ENCODE measurements around the gene CALCOCO2.
"Not testable (repeated sequence)": the region's sequence is repeated elsewhere in the genome, so short reads cannot be mapped to it uniquely, and the experiment has no call there.

The CALCOCO2 gene

DNA sequence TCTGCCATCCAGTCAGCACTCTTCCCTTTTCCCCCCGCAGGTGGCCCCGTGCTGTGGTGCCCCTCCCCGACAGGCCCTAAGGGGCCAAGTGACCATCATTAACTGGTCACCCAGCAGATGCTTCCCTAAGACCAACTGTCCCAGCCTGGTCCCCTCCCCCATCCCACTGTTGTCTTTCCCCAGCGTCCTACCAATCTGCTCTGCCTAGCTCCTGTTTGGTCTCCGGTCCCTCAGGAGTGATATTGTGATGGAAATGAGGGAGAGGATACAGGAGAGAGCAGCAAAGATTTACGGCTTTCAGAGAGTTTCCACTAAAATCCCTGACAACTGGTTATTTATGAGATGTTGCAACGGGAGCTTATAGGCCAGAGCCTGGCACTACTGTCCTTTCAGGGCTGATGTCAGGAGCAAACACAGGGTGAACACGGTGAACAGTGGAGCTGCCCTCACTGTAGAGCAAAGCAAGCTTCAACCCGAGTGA, 12.4 kb upstream of the CALCOCO2 start:
- no peak overlapping the region for H3K9ac ChIP-seq (ENCODE audit: low read length)
- DNase-seq: no peak
- no peak overlapping the region for H3K4me3 ChIP-seq (ENCODE audit: low read depth, low read length)
- no peak overlapping the region for H2BK12ac ChIP-seq (ENCODE audit: low read length)
- no peak overlapping the region for H3K4ac ChIP-seq (ENCODE audit: low read depth, low read length)
- no peak overlapping the region for H3K27ac ChIP-seq (ENCODE audit: low read depth, low read length)
- H3K79me2 ChIP-seq (ENCODE audit: control insufficient read depth, insufficient read depth, low read length, poor library complexity): no peaks in the 10 kb centered on the region
- no peak overlapping the region for H3K23ac ChIP-seq (ENCODE audit: low read length)
- H3K14ac ChIP-seq (ENCODE audit: low read length): no peak overlapping the region
- H3K4me1 ChIP-seq (ENCODE audit: control insufficient read depth in 1 of 2, insufficient read depth in 2 of 2, low read length in 2 of 2): peaks cover 5 to 8% of the 10 kb centered on the region in 2 experiments
- H3K18ac ChIP-seq (ENCODE audit: low read length): no peak overlapping the region
- H3K27me3 ChIP-seq (ENCODE audit: insufficient read depth, low read length): peaks cover 6% of the 10 kb centered on the region
- H3K36me3 ChIP-seq (ENCODE audit: control insufficient read depth in 1 of 2, insufficient read depth in 2 of 2, low read length in 2 of 2): no peaks in the 10 kb centered on the region
- H3K4me2 ChIP-seq (ENCODE audit: low read length): no peak overlapping the region
- H4K12ac ChIP-seq (ENCODE audit: low read depth, low read length): no peak overlapping the region
- H2AFZ ChIP-seq (ENCODE audit: insufficient read depth, low read length, poor library complexity): no peak overlapping the region
- no peaks in the 10 kb centered on the region for H3K79me1 ChIP-seq (ENCODE audit: low read length)
- no peak overlapping the region for H2BK5ac ChIP-seq (ENCODE audit: low read depth, low read length, poor library complexity)
- no peak overlapping the region for H4K91ac ChIP-seq (ENCODE audit: low read depth, low read length)
- no peak overlapping the region for H4K8ac ChIP-seq (ENCODE audit: low read depth, low read length)
- H2BK120ac ChIP-seq (ENCODE audit: insufficient read depth, low read length, poor library complexity): no peak overlapping the region
- H3K9me3 ChIP-seq (ENCODE audit: insufficient read depth, low read depth, low read length): no peaks in the 10 kb centered on the region
- no CpG with 5 or more reads among the region's 9 CpGs for WGBS (ENCODE audit: extremely low coverage, insufficient coverage, insufficient read length)
- no peak overlapping the region for H2AK5ac ChIP-seq (ENCODE audit: low read length)

DNA sequence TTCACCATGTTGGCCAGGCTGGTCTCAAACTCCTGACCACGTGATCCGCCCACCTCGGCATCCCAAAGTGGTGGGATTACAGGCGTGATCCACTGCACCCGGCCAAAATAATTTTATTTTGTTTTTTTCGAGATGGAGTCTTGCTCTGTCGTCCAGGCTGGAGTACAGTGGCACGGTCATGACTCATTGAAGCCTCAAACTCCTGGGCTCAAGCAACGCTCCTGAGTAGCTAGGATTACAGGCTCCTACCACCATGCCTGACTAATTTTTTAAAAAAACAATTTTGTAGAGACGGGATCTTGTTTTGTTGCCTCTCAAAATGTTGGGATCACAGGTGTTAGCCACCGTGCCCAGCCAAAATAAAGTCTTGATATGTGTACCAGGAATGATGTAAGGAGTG, 11.4 kb upstream of the CALCOCO2 start:
- H3K9me3 ChIP-seq (ENCODE audit: insufficient read depth, low read depth, low read length): no peaks in the 10 kb centered on the region
- no peak overlapping the region for H3K4me3 ChIP-seq (ENCODE audit: low read depth, low read length)
- H3K23ac ChIP-seq (ENCODE audit: low read length): no peak overlapping the region
- H3K9ac ChIP-seq (ENCODE audit: low read length): no peak overlapping the region
- H3K18ac ChIP-seq (ENCODE audit: low read length): no peak overlapping the region
- no peak overlapping the region for H3K4ac ChIP-seq (ENCODE audit: low read depth, low read length)
- no peaks in the 10 kb centered on the region for H3K79me1 ChIP-seq (ENCODE audit: low read length)
- H2AFZ ChIP-seq (ENCODE audit: insufficient read depth, low read length, poor library complexity): no peak overlapping the region
- H4K91ac ChIP-seq (ENCODE audit: low read depth, low read length): no peak overlapping the region
- no peak overlapping the region for H2BK12ac ChIP-seq (ENCODE audit: low read length)
- H3K14ac ChIP-seq (ENCODE audit: low read length): no peak overlapping the region
- no peak overlapping the region for H4K12ac ChIP-seq (ENCODE audit: low read depth, low read length)
- no peak overlapping the region for H2BK120ac ChIP-seq (ENCODE audit: insufficient read depth, low read length, poor library complexity)
- H3K27ac ChIP-seq (ENCODE audit: low read depth, low read length): no peak overlapping the region
- H4K8ac ChIP-seq (ENCODE audit: low read depth, low read length): no peak overlapping the region
- no CpG with 5 or more reads among the region's 11 CpGs for WGBS (ENCODE audit: extremely low coverage, insufficient coverage, insufficient read length)
- no peak overlapping the region for H2BK5ac ChIP-seq (ENCODE audit: low read depth, low read length, poor library complexity)
- no peak for DNase-seq
- H3K4me1 ChIP-seq (ENCODE audit: control insufficient read depth in 1 of 2, insufficient read depth in 2 of 2, low read length in 2 of 2): peaks cover 5 to 8% of the 10 kb centered on the region in 2 experiments
- no peak overlapping the region for H2AK5ac ChIP-seq (ENCODE audit: low read length)
- H3K4me2 ChIP-seq (ENCODE audit: low read length): no peak overlapping the region
- H3K79me2 ChIP-seq (ENCODE audit: control insufficient read depth, insufficient read depth, low read length, poor library complexity): no peaks in the 10 kb centered on the region
- peaks cover 6% of the 10 kb centered on the region for H3K27me3 ChIP-seq (ENCODE audit: insufficient read depth, low read length)
- H3K36me3 ChIP-seq (ENCODE audit: control insufficient read depth in 1 of 2, insufficient read depth in 2 of 2, low read length in 2 of 2): no peaks in the 10 kb centered on the region

DNA sequence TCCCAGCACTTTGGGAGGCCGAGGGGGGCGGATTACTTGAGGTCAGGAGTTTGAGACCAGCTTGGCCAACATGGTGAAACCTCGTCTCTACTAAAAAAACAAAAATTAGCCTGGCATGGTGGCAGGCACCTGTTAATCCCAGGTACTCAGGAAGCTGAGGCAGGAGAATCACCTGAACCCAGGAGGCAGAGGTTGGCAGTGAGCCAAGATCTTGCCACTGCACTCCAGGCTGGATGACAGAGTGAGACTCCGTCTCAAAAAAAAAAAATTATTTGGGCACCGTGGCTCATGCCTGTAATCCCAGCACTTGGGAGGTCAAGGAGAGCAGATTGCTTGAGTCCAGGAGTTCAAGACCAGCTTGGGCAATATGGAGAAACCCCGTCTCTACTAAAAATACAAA, 9.9 kb upstream of the CALCOCO2 start:
- DNase-seq; H3K27me3 ChIP-seq (ENCODE audit: insufficient read depth, low read length); H2BK5ac ChIP-seq (ENCODE audit: low read depth, low read length, poor library complexity); H3K4me2 ChIP-seq (ENCODE audit: low read length); H3K9ac ChIP-seq (ENCODE audit: low read length); H3K14ac ChIP-seq (ENCODE audit: low read length); H3K27ac ChIP-seq (ENCODE audit: low read depth, low read length); H3K36me3 ChIP-seq (ENCODE audit: control insufficient read depth in 1 of 2, insufficient read depth in 2 of 2, low read length in 2 of 2); H4K91ac ChIP-seq (ENCODE audit: low read depth, low read length); H2AK5ac ChIP-seq (ENCODE audit: low read length); H3K79me2 ChIP-seq (ENCODE audit: control insufficient read depth, insufficient read depth, low read length, poor library complexity); H3K23ac ChIP-seq (ENCODE audit: low read length); H2BK120ac ChIP-seq (ENCODE audit: insufficient read depth, low read length, poor library complexity); H2BK12ac ChIP-seq (ENCODE audit: low read length); H2AFZ ChIP-seq (ENCODE audit: insufficient read depth, low read length, poor library complexity); H4K8ac ChIP-seq (ENCODE audit: low read depth, low read length); H3K4ac ChIP-seq (ENCODE audit: low read depth, low read length); H3K79me1 ChIP-seq (ENCODE audit: low read length); H3K9me3 ChIP-seq (ENCODE audit: insufficient read depth, low read depth, low read length); H3K4me3 ChIP-seq (ENCODE audit: low read depth, low read length); H4K12ac ChIP-seq (ENCODE audit: low read depth, low read length); H3K18ac ChIP-seq (ENCODE audit: low read length); H3K4me1 ChIP-seq (ENCODE audit: control insufficient read depth in 1 of 2, insufficient read depth in 2 of 2, low read length in 2 of 2): not testable (repeated sequence)
- WGBS (ENCODE audit: extremely low coverage, insufficient coverage, insufficient read length): no CpG with 5 or more reads among the region's 6 CpGs

DNA sequence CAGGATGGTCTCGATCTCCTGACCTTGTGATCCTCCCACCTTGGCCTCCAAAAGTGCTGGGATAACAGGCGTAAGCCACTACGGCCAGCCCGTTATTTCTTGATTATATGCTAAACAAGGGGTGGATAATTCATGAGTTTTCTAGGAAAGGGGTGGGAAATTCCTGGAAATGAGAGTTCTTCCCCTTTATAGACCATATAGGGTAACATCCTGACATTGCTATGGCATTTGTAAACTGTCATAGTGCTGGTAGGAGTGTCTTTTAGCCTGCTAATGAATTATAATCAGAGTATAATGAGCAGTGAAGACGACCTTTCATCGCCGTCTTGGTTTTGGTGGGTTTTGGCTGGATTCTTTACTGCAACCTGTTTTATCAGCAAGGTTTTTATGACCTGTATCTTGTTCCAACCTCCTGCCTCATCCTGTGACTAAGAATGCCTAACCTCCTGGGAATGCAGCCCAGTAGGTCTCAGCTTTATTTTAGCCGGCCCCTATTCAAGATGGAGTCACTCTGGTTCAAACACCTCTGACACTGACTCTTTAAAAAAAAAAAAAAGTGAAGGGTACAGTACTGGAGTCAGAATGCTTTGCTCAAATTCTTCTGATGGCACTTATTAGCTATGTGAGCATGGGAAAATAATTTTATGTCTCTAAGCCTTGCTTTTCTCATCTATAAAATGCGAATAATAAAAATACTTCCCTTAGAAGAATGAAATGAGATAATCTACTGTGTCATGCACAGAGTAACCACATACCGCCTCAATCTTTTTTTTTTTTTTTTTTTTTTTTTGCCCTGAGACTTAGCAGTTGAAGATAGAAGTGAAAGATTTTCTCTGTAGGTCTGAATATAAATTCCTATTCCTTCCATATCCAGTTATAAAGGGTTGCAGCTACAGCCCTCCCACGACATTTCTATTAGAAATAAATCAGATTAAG, 5.1 kb upstream of the CALCOCO2 start:
- no CpG with 5 or more reads among the region's 11 CpGs for WGBS (ENCODE audit: extremely low coverage, insufficient coverage, insufficient read length)
- Histone ChIP-seq H3K79me2 (ENCODE audit: control insufficient read depth, insufficient read depth, low read length, poor library complexity) (no peaks in the 10 kb centered on the region), H3K36me3 (ENCODE audit: control insufficient read depth in 1 of 2, insufficient read depth in 2 of 2, low read length in 2 of 2) (no peaks in the 10 kb centered on the region), H3K9ac (ENCODE audit: low read length) (no peak overlapping the region), H3K4me1 (ENCODE audit: control insufficient read depth in 1 of 2, insufficient read depth in 2 of 2, low read length in 2 of 2) (no peaks in the 10 kb centered on the region), H2BK12ac (ENCODE audit: low read length) (no peak overlapping the region), H4K91ac (ENCODE audit: low read depth, low read length) (no peak overlapping the region), H2AK5ac (ENCODE audit: low read length) (no peak overlapping the region), H2AFZ (ENCODE audit: insufficient read depth, low read length, poor library complexity) (no peak overlapping the region), H4K8ac (ENCODE audit: low read depth, low read length) (no peak overlapping the region), H3K27ac (ENCODE audit: low read depth, low read length) (no peak overlapping the region), H3K4me2 (ENCODE audit: low read length) (no peak overlapping the region), H3K18ac (ENCODE audit: low read length) (no peak overlapping the region), H3K23ac (ENCODE audit: low read length) (no peak overlapping the region), H3K9me3 (ENCODE audit: insufficient read depth, low read depth, low read length) (no peaks in the 10 kb centered on the region), H3K4me3 (ENCODE audit: low read depth, low read length) (no peak overlapping the region), H3K4ac (ENCODE audit: low read depth, low read length) (no peak overlapping the region), H4K12ac (ENCODE audit: low read depth, low read length) (no peak overlapping the region), H3K79me1 (ENCODE audit: low read length) (no peaks in the 10 kb centered on the region), H2BK5ac (ENCODE audit: low read depth, low read length, poor library complexity) (no peak overlapping the region), H3K27me3 (ENCODE audit: insufficient read depth, low read length) (no peaks in the 10 kb centered on the region), H3K14ac (ENCODE audit: low read length) (no peak overlapping the region), H2BK120ac (ENCODE audit: insufficient read depth, low read length, poor library complexity) (no peak overlapping the region)
- peak; percentile 30 to 69 for DNase-seq

All from trophoblast cell (in vitro differentiated cells and primary cell).